OCI-LY7 (cell line): ENCODE measurements around the gene KRT23.

ENCODE experiments used
- EZH2phosphoT487 ChIP-seq: fragments of 200-600 bp; sonication (generic); IDR thresholded peaks from 2 replicates; pipeline ENCODE4 v1.6.1; 2018; ENCODE audit warnings: low read depth, borderline replicate concordance, mild to moderate bottlenecking, mixed run types, antibody characterized with exemption, low read length, moderate library complexity, mixed read lengths
- TF ChIP-seq, protein P1 (sequence below): fragments of 200-600 bp; sonication (generic); conservative IDR thresholded peaks from 2 replicates; pipeline ENCODE4 v1.5.1; 2014; ENCODE audit warnings: mild to moderate bottlenecking, antibody characterized with exemption, low read length, moderate library complexity, mixed read lengths

GRCh38 chr17:40952661-40953060 lies 15.2 kb upstream of the KRT23 start:
- TF ChIP-seq, protein P1, sequence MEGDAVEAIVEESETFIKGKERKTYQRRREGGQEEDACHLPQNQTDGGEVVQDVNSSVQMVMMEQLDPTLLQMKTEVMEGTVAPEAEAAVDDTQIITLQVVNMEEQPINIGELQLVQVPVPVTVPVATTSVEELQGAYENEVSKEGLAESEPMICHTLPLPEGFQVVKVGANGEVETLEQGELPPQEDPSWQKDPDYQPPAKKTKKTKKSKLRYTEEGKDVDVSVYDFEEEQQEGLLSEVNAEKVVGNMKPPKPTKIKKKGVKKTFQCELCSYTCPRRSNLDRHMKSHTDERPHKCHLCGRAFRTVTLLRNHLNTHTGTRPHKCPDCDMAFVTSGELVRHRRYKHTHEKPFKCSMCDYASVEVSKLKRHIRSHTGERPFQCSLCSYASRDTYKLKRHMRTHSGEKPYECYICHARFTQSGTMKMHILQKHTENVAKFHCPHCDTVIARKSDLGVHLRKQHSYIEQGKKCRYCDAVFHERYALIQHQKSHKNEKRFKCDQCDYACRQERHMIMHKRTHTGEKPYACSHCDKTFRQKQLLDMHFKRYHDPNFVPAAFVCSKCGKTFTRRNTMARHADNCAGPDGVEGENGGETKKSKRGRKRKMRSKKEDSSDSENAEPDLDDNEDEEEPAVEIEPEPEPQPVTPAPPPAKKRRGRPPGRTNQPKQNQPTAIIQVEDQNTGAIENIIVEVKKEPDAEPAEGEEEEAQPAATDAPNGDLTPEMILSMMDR, result no peak
- TF ChIP-seq EZH2phosphoT487, result no peak
